SKM-1 (cell line): Measurements from ENCODE around the gene NOC3L.
"Not testable (repeated sequence)": the region's sequence is repeated elsewhere in the genome, so short reads cannot be mapped to it uniquely, and the experiment has no call there.

Source experiments
- DNase-seq: peaks from one replicate; lab custom pipeline; 2025; ENCODE audit not compliant: unreplicated experiment; lab: John Stamatoyannopoulos, UW

Gene NOC3L

GRCh38 chr10:94364482-94364881 lies 1.7 kb upstream of the NOC3L start:
- no peak for DNase-seq

- no peak for DNase-seq
Measured at GRCh38 chr10:94363251-94363565, 469 bp upstream of the NOC3L start.

- no peak for DNase-seq
Measured at GRCh38 chr10:94361171-94361794, 1.5 kb downstream of the NOC3L start.

GRCh38 chr10:94358480-94358879 lies 4.3 kb downstream of the NOC3L start:
- DNase-seq, result no peak

- no peak for DNase-seq
Measured at GRCh38 chr10:94357193-94357592, 5.5 kb downstream of the NOC3L start.

- DNase-seq, result no peak
Measured at GRCh38 chr10:94355841-94356240, 6.9 kb downstream of the NOC3L start.

GRCh38 chr10:94353336-94353735 lies 9.4 kb downstream of the NOC3L start:
- no peak for DNase-seq

GRCh38 chr10:94351089-94351488 lies 11.7 kb downstream of the NOC3L start:
- no peak for DNase-seq

- not testable (repeated sequence) for DNase-seq
Measured at GRCh38 chr10:94350500-94350899, 12.2 kb downstream of the NOC3L start.

- no peak for DNase-seq
Measured at GRCh38 chr10:94349327-94349726, 13.4 kb downstream of the NOC3L start.

GRCh38 chr10:94344522-94345122 lies 18.1 kb downstream of the NOC3L start:
- no peak for DNase-seq

GRCh38 chr10:94343151-94343550 lies 19.6 kb downstream of the NOC3L start:
- no peak for DNase-seq

GRCh38 chr10:94334857-94335256 lies 27.9 kb downstream of the NOC3L start:
- no peak for DNase-seq

- no peak for DNase-seq
Measured at GRCh38 chr10:94333051-94333450, 29.7 kb downstream of the NOC3L start.

- DNase-seq, result no peak
Measured at GRCh38 chr10:94328613-94329012, 34.1 kb downstream of the NOC3L start.

- DNase-seq, result no peak
Measured at GRCh38 chr10:94327649-94328048, 35.1 kb downstream of the NOC3L start.

- DNase-seq, result no peak
Measured at GRCh38 chr10:94324609-94325233, 38.0 kb downstream of the NOC3L start.

GRCh38 chr10:94320285-94320914 lies 42.3 kb downstream of the NOC3L start:
- DNase-seq, result peak; percentile 12

GRCh38 chr10:94316560-94316959 lies 46.2 kb downstream of the NOC3L start:
- DNase-seq, result no peak

- DNase-seq, result no peak
Measured at GRCh38 chr10:94315975-94316464, 46.7 kb downstream of the NOC3L start.

GRCh38 chr10:94315024-94315451 lies 47.7 kb downstream of the NOC3L start:
- no peak for DNase-seq

GRCh38 chr10:94310369-94310768 lies 52.4 kb downstream of the NOC3L start:
- no peak for DNase-seq
